SKM-1 treated with dmso at 0.1 percent for 144 hours (cell line): ENCODE data around the gene GALE.
A peak's percentile ranks its signal among the peaks of the same experiment; 100 is the strongest.
"Not testable (repeated sequence)": the region's sequence is repeated elsewhere in the genome, so short reads cannot be mapped to it uniquely, and the experiment has no call there.

Experiments used
- DNase-seq: peaks from one replicate; lab custom pipeline; 2025; ENCODE audit not compliant: unreplicated experiment; lab: John Stamatoyannopoulos, UW

GALE gene

GRCh38 chr1:23800400-23801337 lies at the start of gene GALE:
GALE (minus strand) TSS chr1:23800754; CDS start chr1:23799007, 1,747 bp downstream.
- DNase-seq: peak; percentile 89

- no peak for DNase-seq
Observed at GRCh38 chr1:23848673-23849616, 48.4 kb upstream of the GALE start.

- not testable (repeated sequence) for DNase-seq
Observed at GRCh38 chr1:23847482-23848095, 47.0 kb upstream of the GALE start.

GRCh38 chr1:23845163-23845562 lies 44.6 kb upstream of the GALE start:
- no peak for DNase-seq

- no peak for DNase-seq
Observed at GRCh38 chr1:23843644-23844043, 43.1 kb upstream of the GALE start.

- DNase-seq: peak; percentile 45
Observed at GRCh38 chr1:23838401-23838866, 37.9 kb upstream of the GALE start.

- no peak for DNase-seq
Observed at GRCh38 chr1:23837908-23838307, 37.4 kb upstream of the GALE start.

GRCh38 chr1:23836037-23836436 lies 35.5 kb upstream of the GALE start:
- peak; percentile 19 for DNase-seq

GRCh38 chr1:23834156-23834555 lies 33.6 kb upstream of the GALE start:
- not testable (repeated sequence) for DNase-seq

- no peak for DNase-seq
Observed at GRCh38 chr1:23827717-23828116, 27.2 kb upstream of the GALE start.

GRCh38 chr1:23826590-23826989 lies 26.0 kb upstream of the GALE start:
- DNase-seq: not testable (repeated sequence)

- DNase-seq: no peak
Observed at GRCh38 chr1:23825762-23826522, 25.4 kb upstream of the GALE start.

- DNase-seq: peak; percentile 78
Observed at GRCh38 chr1:23825076-23825761, 24.7 kb upstream of the GALE start, which contains the start of gene HMGCL. HMGCL (minus strand) TSS chr1:23825429; CDS start chr1:23825415, 14 bp downstream.

- DNase-seq: no peak
Observed at GRCh38 chr1:23824711-23825075, 24.1 kb upstream of the GALE start.

GRCh38 chr1:23823767-23824166 lies 23.2 kb upstream of the GALE start:
- no peak for DNase-seq

GRCh38 chr1:23817633-23818032 lies 17.1 kb upstream of the GALE start:
- no peak for DNase-seq

- peak; percentile 67 for DNase-seq
Observed at GRCh38 chr1:23816906-23817305, 16.4 kb upstream of the GALE start.

GRCh38 chr1:23816361-23816760 lies 15.8 kb upstream of the GALE start:
- DNase-seq: no peak

- DNase-seq: no peak
Observed at GRCh38 chr1:23814016-23814415, 13.5 kb upstream of the GALE start.
